ENCODE results near the gene MLXIP.

- TF ChIP-seq, protein P1, sequence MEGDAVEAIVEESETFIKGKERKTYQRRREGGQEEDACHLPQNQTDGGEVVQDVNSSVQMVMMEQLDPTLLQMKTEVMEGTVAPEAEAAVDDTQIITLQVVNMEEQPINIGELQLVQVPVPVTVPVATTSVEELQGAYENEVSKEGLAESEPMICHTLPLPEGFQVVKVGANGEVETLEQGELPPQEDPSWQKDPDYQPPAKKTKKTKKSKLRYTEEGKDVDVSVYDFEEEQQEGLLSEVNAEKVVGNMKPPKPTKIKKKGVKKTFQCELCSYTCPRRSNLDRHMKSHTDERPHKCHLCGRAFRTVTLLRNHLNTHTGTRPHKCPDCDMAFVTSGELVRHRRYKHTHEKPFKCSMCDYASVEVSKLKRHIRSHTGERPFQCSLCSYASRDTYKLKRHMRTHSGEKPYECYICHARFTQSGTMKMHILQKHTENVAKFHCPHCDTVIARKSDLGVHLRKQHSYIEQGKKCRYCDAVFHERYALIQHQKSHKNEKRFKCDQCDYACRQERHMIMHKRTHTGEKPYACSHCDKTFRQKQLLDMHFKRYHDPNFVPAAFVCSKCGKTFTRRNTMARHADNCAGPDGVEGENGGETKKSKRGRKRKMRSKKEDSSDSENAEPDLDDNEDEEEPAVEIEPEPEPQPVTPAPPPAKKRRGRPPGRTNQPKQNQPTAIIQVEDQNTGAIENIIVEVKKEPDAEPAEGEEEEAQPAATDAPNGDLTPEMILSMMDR (IDR thresholded peaks at IDR 0.05): no peak
- no peak for TF ChIP-seq POLR2A (IDR thresholded peaks at IDR 0.05)
Observed at GRCh38 chr12:122094137-122094734, 15.7 kb downstream of the MLXIP start.

All from right lobe of liver (tissue), 4 donors.